Measurements from ENCODE around the gene ZNF562.

ZNF562 gene

GRCh38 chr19:9641810-9642209, 33.1 kb downstream of the ZNF562 start:
- no peak for DNase-seq

DNA sequence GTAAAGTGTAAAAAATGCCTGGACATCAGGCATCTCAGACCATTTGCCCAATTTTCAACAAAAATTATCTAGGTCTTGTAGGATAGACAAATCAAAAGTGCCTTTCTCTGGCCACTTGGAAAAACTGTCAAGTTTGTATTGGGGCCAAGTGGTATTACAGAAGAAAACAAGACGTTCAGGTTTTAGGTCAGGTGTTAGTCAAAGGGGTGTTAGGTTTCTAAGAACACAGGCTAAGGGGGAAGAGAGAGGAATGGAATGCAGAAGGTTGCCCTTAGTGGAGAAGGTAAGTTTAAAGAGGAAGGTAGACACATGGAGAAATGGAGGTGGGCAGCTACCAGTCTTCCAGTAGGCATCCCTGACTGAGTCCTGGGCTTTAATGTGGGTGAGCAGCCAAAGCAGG, 33.9 kb downstream of the ZNF562 start:
- no peak for DNase-seq

GRCh38 chr19:9636018-9636417, 38.9 kb downstream of the ZNF562 start:
- DNase-seq, result no peak

DNA sequence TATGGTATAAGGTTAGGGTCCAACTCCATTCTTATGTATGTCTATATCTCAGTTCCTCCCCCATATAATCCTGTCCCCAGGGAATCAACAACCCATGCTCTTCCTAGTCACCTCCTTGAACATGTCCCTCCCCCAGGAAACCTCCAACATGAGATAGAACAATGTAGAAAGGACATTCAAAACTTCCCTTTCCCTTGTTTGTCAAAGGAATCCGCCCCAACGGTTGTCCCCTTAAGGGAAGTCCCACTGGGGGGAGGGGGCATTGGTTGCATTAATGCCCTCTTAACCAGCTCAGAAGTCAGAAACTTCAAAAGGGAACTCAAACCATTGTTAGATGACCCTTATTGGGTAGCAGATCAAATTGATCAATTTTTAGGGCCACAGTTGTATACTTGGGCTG, 47.0 kb downstream of the ZNF562 start:
- DNase-seq, result no peak

DNA sequence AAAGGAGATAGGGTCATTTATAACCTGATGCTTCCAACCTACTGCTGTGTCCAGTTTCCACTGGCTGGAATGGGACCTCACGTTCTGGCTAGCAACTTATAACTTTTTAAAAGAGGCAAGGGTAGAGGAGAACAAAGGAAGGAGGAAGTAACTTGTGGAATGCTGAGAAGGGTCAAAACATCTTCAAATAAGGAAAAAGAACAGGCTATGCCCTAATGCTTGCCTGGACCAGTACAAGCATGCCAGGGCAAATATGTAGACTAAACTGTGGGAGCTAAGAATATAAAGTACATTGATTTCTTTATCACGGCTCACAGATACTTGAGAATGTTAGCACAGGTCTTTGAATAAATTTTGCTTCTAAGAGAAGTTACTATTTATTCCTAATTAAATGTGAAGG, 52.4 kb downstream of the ZNF562 start:
- no peak for DNase-seq

GRCh38 chr19:9621156-9622037, 53.5 kb downstream of the ZNF562 start, which contains the start of gene ZNF561:
Gene ZNF561 (minus strand): TSS chr19:9621232. CDS start chr19:9619456, 1,776 bp downstream.
- DNase-seq, result peak; percentile 55

- DNase-seq, result no peak
Measured at GRCh38 chr19:9620842-9621155, 54.1 kb downstream of the ZNF562 start.

- no peak for DNase-seq
Measured at GRCh38 chr19:9615844-9616243, 59.1 kb downstream of the ZNF562 start.

GRCh38 chr19:9610484-9611113, 64.3 kb downstream of the ZNF562 start:
- no peak for DNase-seq

DNA sequence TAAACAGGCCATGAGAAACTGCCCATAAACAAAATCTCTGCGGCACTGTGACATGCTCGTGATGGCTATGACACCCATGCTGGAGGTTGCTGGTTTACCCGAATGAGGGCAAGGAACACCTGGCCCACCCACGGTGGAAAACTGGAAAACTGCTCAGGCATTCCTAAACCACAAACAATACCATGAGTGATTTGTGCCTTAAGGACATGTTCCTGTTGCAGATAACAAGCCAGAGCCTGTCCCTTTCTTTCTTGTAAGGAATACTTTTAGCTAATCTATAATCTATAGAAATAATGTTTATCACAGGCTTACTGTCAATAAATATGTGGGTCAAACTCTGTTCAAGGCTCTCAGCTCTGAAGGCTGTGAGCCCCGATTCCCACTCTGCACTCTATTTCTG, 66.0 kb downstream of the ZNF562 start:
- no peak for DNase-seq

GRCh38 chr19:9597027-9597426, 77.9 kb downstream of the ZNF562 start:
- DNase-seq, result no peak
